BE2C (cell line): ENCODE results near the gene EPHA10.

Experiments used
- DNase-seq: peaks from one replicate; pipeline ENCODE4 v3.0.0-alpha.2; 2020
- H3K27me3 ChIP-seq: fragments of 250-450 bp; sonication (Bioruptor Pico); 2 replicates; pipeline ENCODE4 v1.5.1; 2020; ENCODE audit warnings: mild to moderate bottlenecking
- H3K36me3 ChIP-seq: fragments of 250-450 bp; sonication (Bioruptor Pico); 2 replicates; pipeline ENCODE4 v1.5.1; 2020; ENCODE audit warnings: mild to moderate bottlenecking
- H3K4me1 ChIP-seq: fragments of 250-450 bp; sonication (Bioruptor Pico); 2 replicates; pipeline ENCODE4 v1.5.1; 2020
- H3K4me3 ChIP-seq: 2 replicates; pipeline ENCODE4 v1.5.1; 2011; ENCODE audit warnings: low read depth, low read length
- H3K9me3 ChIP-seq: fragments of 250-450 bp; sonication (Bioruptor Pico); 2 replicates; pipeline ENCODE4 v1.5.1; 2020
- CTCF ChIP-seq: IDR thresholded peaks from 2 replicates; pipeline ENCODE4 v1.5.1; 2012; ENCODE audit warnings: mild to moderate bottlenecking, low read depth, low read length

EPHA10 gene

GRCh38 chr1:37703061-37703460, 61.9 kb downstream of the EPHA10 start:
- Histone ChIP-seq H3K27me3 (no peaks in the 10 kb centered on the region), H3K36me3 (peaks cover 40% of the 10 kb centered on the region), H3K4me3 (no peak overlapping the region), H3K9me3 (no peaks in the 10 kb centered on the region), H3K4me1 (no peaks in the 10 kb centered on the region)
- no peak for DNase-seq
- no peak for TF ChIP-seq CTCF

- no peaks in the 10 kb centered on the region for H3K27me3 ChIP-seq
- H3K4me3 ChIP-seq = no peak overlapping the region
- no peaks in the 10 kb centered on the region for H3K9me3 ChIP-seq
- no peaks in the 10 kb centered on the region for H3K4me1 ChIP-seq
- H3K36me3 ChIP-seq = peaks cover 25% of the 10 kb centered on the region
- no peak for TF ChIP-seq CTCF
- DNase-seq = no peak
Measured at GRCh38 chr1:37701051-37701450, 63.9 kb downstream of the EPHA10 start.

- peaks cover 25% of the 10 kb centered on the region for H3K36me3 ChIP-seq
- H3K4me1 ChIP-seq = no peaks in the 10 kb centered on the region
- TF ChIP-seq CTCF = no peak
Measured at GRCh38 chr1:37699147-37699546, 65.8 kb downstream of the EPHA10 start.

GRCh38 chr1:37697737-37698136, 67.2 kb downstream of the EPHA10 start:
- Histone ChIP-seq H3K36me3 (peaks cover 19% of the 10 kb centered on the region), H3K27me3 (no peaks in the 10 kb centered on the region)

More at GRCh38 chr1:37699147-37699546, 65.8 kb downstream of the EPHA10 start:
- DNase-seq = no peak
- H3K9me3 ChIP-seq = no peaks in the 10 kb centered on the region
- H3K27me3 ChIP-seq = no peaks in the 10 kb centered on the region
- no peak overlapping the region for H3K4me3 ChIP-seq

GRCh38 chr1:37697090-37697489, 67.8 kb downstream of the EPHA10 start:
- Histone ChIP-seq H3K9me3 (no peaks in the 10 kb centered on the region), H3K36me3 (peaks cover 19% of the 10 kb centered on the region), H3K27me3 (no peaks in the 10 kb centered on the region), H3K4me1 (no peaks in the 10 kb centered on the region), H3K4me3 (no peak overlapping the region)
- no peak for DNase-seq
- no peak for TF ChIP-seq CTCF

More at GRCh38 chr1:37697737-37698136, 67.2 kb downstream of the EPHA10 start:
- no peaks in the 10 kb centered on the region for H3K4me1 ChIP-seq
- no peak for TF ChIP-seq CTCF
- no peak for DNase-seq
- no peaks in the 10 kb centered on the region for H3K9me3 ChIP-seq
- no peak overlapping the region for H3K4me3 ChIP-seq

DNA sequence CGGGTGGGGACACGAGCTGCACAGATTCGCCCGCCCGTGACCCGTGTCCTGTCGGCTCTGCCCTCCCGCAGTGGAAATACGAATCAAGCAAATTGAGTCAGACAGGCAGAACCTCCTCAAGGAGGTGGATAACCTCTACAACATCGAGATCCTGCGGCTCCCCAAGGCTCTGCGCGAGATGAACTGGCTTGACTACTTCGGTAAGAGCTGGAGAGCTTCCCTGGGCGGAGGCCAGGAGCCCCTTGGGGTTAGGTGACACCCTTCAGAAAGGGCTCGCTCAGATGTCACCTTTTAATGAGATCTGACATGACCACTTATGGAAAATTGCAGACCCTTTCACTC, 72.1 kb downstream of the EPHA10 start:
- Histone ChIP-seq H3K9me3 (no peaks in the 10 kb centered on the region), H3K4me1 (no peaks in the 10 kb centered on the region; the same call in 1 of the 2 replicates), H3K4me3 (peak overlapping the region; percentile 84), H3K36me3 (peaks cover 3% of the 10 kb centered on the region), H3K27me3 (no peaks in the 10 kb centered on the region)
- TF ChIP-seq CTCF = no peak
- no peak for DNase-seq
